CD4-positive, alpha-beta T cell (primary cell): ENCODE measurements around the gene FGF14. TPM values are rescaled to one million over a fixed set of nuclear protein-coding genes. Genes with fewer than 3 reads are reported as not detected.

Experiments used
- ATAC-seq: fragments of 200-7000 bp; cut with Tn5 transposase; one replicate; pipeline ENCODE4 v1.10.0; 2022; ENCODE audit warnings: mild to moderate bottlenecking; ENCODE audit not compliant: poor library complexity
- CTCF ChIA-PET: fragments of 350-600 bp; sonication (Branson Sonifier 250); formaldehyde crosslinking; loops from one replicate; lab custom pipeline; 2021; ENCODE audit warnings: antibody characterized with exemption, inconsistent platforms; lab: Charles Lee
- POLR2A ChIA-PET: fragments of 350-600 bp; sonication (Branson Sonifier 250); formaldehyde crosslinking; loops from one replicate; lab custom pipeline; 2021; ENCODE audit warnings: antibody characterized with exemption, inconsistent platforms; lab: Charles Lee
- DNase-seq, 14 experiments: peaks; one replicate each; pipeline ENCODE4 v3.0.0-alpha.2; 2013 to 2020; ENCODE audit warnings: mixed read lengths in 2 of 14
- H3K27ac ChIP-seq, 2 donors: one replicate each; pipeline versions ENCODE4 v1.5.1 to v1.7.0; 2013; ENCODE audit warnings: low read length in 2 of 2, low read depth in 1 of 2, mild to moderate bottlenecking in 1 of 2
- H3K27me3 ChIP-seq, 2 experiments: 1 replicate in 1 of 2; 2 replicates in 1 of 2; pipeline versions ENCODE4 v1.6.1 to v1.7.0; 2013; ENCODE audit warnings: low read length in 2 of 2, control low read depth in 1 of 2, mild to moderate bottlenecking in 1 of 2, moderate library complexity in 1 of 2; ENCODE audit not compliant: insufficient read depth in 2 of 2, control insufficient read depth in 1 of 2
- H3K36me3 ChIP-seq: one replicate; pipeline ENCODE4 v1.6.1; 2013; ENCODE audit warnings: low read length, control low read depth; ENCODE audit not compliant: insufficient read depth
- H3K4me1 ChIP-seq: one replicate; pipeline ENCODE4 v1.6.1; 2013; ENCODE audit warnings: low read length, control low read depth; ENCODE audit not compliant: insufficient read depth
- H3K4me3 ChIP-seq: one replicate; pipeline ENCODE4 v1.5.1; 2013; ENCODE audit warnings: mild to moderate bottlenecking, low read length, moderate library complexity
- H3K9me3 ChIP-seq, 2 experiments: 1 replicate in 1 of 2; 2 replicates in 1 of 2; pipeline versions ENCODE4 v1.6.1 to v1.7.0; 2013; ENCODE audit warnings: low read length in 2 of 2, mild to moderate bottlenecking in 2 of 2, control low read depth in 1 of 2, moderate library complexity in 1 of 2; ENCODE audit not compliant: control insufficient read depth in 1 of 2, insufficient read depth in 1 of 2
- H3K27ac Mint-ChIP-seq: one replicate; pipeline ENCODE4 v1.8.0; 2020; ENCODE audit warnings: mixed read lengths
- H3K27me3 Mint-ChIP-seq: one replicate; pipeline ENCODE4 v1.8.0; 2021; ENCODE audit warnings: mixed read lengths
- H3K36me3 Mint-ChIP-seq: one replicate; pipeline ENCODE4 v1.8.0; 2021; ENCODE audit warnings: low read depth, mixed read lengths
- H3K4me1 Mint-ChIP-seq: one replicate; pipeline ENCODE4 v1.8.0; 2021; ENCODE audit warnings: low read depth, mixed read lengths
- H3K4me3 Mint-ChIP-seq: one replicate; pipeline ENCODE4 v1.8.0; 2020; ENCODE audit warnings: mild to moderate bottlenecking, mixed read lengths
- H3K9me3 Mint-ChIP-seq: one replicate; pipeline ENCODE4 v1.8.0; 2020; ENCODE audit warnings: mixed read lengths
- intact Hi-C, 2 experiments: fragments of 100-400 bp; cut with DNase I in 1 of 2; cut with micrococcal nuclease in 1 of 2; formaldehyde crosslinking; loops; one replicate each; pipeline versions ENCODE4 v1.15.1 to v1.9.0; 2023 to 2025; cut with DNase I, micrococcal nuclease
- total RNA-seq, 174 experiments: library from RNA in 2 of 174; stranded (reverse) in 2 of 174; gene quantifications; one replicate each; pipeline ENCODE4 v1.2.3 and lab custom pipeline; 2021 to 2026
- TF ChIP-seq, protein P1 (sequence below): fragments of 200-600 bp; IDR thresholded peaks from one replicate; pipeline ENCODE4 v1.8.0; 2022; ENCODE audit warnings: antibody characterized with exemption, mild to moderate bottlenecking

FGF14 gene
- total RNA-seq, 2 experiments from 2014 or later = not detected

DNA sequence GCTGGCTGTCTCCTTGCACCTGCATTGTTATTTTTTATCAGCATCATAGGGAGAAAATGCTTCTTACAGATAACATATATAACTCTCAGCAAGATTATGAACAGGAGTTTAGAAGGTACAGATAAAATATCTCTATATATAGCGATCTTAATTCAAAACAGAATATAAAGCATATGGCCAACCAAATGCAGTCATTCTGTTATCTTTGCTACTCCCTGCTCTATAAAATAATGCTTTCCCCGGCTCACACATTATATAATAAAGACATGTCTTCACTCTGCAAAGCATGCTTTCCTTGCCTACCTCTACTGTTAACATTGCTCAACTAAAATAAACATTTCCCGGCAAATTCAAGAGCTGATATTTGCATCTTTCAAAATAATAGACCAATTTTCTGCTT is 161.7 kb downstream of the FGF14 start:
- Mint-ChIP-seq H3K4me3 (no peak overlapping the region), H3K27me3 (peaks cover 11% of the 10 kb centered on the region), H3K36me3 (no peaks in the 10 kb centered on the region), H3K27ac (no peak overlapping the region), H3K9me3 (no peaks in the 10 kb centered on the region), H3K4me1 (no peaks in the 10 kb centered on the region)
- no peak overlapping the region for H3K4me3 ChIP-seq
- H3K27ac ChIP-seq = no peak overlapping the region
- no peaks in the 10 kb centered on the region for H3K4me1 ChIP-seq
- POLR2A ChIA-PET = no interaction called here
- no peaks in the 10 kb centered on the region for H3K9me3 ChIP-seq
- H3K36me3 ChIP-seq = no peaks in the 10 kb centered on the region
- TF ChIP-seq, protein P1, sequence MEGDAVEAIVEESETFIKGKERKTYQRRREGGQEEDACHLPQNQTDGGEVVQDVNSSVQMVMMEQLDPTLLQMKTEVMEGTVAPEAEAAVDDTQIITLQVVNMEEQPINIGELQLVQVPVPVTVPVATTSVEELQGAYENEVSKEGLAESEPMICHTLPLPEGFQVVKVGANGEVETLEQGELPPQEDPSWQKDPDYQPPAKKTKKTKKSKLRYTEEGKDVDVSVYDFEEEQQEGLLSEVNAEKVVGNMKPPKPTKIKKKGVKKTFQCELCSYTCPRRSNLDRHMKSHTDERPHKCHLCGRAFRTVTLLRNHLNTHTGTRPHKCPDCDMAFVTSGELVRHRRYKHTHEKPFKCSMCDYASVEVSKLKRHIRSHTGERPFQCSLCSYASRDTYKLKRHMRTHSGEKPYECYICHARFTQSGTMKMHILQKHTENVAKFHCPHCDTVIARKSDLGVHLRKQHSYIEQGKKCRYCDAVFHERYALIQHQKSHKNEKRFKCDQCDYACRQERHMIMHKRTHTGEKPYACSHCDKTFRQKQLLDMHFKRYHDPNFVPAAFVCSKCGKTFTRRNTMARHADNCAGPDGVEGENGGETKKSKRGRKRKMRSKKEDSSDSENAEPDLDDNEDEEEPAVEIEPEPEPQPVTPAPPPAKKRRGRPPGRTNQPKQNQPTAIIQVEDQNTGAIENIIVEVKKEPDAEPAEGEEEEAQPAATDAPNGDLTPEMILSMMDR = no peak
- H3K27me3 ChIP-seq = no peaks in the 10 kb centered on the region
- no peak for ATAC-seq
- no peak for DNase-seq
- CTCF ChIA-PET = no interaction called here
- intact Hi-C loops = no loop called here

- H3K36me3 ChIP-seq = no peaks in the 10 kb centered on the region
- Mint-ChIP-seq H3K36me3 (no peaks in the 10 kb centered on the region), H3K9me3 (no peaks in the 10 kb centered on the region), H3K4me1 (no peaks in the 10 kb centered on the region), H3K27me3 (peaks cover 16% of the 10 kb centered on the region), H3K4me3 (no peak overlapping the region), H3K27ac (no peak overlapping the region)
- intact Hi-C loops = no loop called here
- no peaks in the 10 kb centered on the region for H3K4me1 ChIP-seq
- no peaks in the 10 kb centered on the region for H3K27me3 ChIP-seq
- H3K9me3 ChIP-seq = no peaks in the 10 kb centered on the region
- TF ChIP-seq, protein P1 = no peak
- ChIA-PET POLR2A (no interaction called here), CTCF (no interaction called here)
- ATAC-seq (no peak), DNase-seq (no peak)
- H3K27ac ChIP-seq = no peak overlapping the region
- H3K4me3 ChIP-seq = no peak overlapping the region
Measured at GRCh38 chr13:102237230-102237629, 164.6 kb downstream of the FGF14 start.

DNA sequence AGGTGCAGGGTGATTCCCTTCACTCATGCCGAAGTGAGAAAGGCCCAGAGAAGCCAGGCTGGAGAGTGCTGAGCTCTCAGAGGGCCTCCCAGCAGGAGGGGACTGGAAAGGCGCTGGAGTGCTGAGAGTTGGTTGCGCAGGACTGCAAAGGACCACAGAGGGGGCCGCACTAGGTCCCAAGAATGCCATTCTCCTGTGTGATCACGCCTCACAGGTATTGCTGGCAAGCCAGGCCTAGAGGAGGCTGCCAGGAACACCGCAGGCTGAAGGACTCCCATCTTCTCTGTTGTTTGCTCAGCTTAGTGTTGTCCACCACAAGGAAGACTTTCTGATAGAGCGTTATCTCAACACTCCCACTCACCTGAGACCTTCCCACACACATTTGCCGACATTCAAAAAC is 165.0 kb downstream of the FGF14 start:
- Histone ChIP-seq H3K9me3 (no peaks in the 10 kb centered on the region), H3K27me3 (no peaks in the 10 kb centered on the region), H3K4me1 (no peaks in the 10 kb centered on the region), H3K36me3 (no peaks in the 10 kb centered on the region), H3K4me3 (no peak overlapping the region), H3K27ac (no peak overlapping the region)
- ChIA-PET POLR2A (no interaction called here), CTCF (no interaction called here)
- H3K27ac Mint-ChIP-seq = no peak overlapping the region
- H3K36me3 Mint-ChIP-seq = no peaks in the 10 kb centered on the region
- H3K4me1 Mint-ChIP-seq = no peaks in the 10 kb centered on the region
- ATAC-seq (no peak), DNase-seq (no peak)
- intact Hi-C loops = no loop called here
- no peak overlapping the region for H3K4me3 Mint-ChIP-seq
- peaks cover 16% of the 10 kb centered on the region for H3K27me3 Mint-ChIP-seq
- H3K9me3 Mint-ChIP-seq = no peaks in the 10 kb centered on the region
- TF ChIP-seq, protein P1 = no peak
